HG02970 (cell line): Measurements from ENCODE around the gene CASP5.

Source experiments
- ATAC-seq: cut with Tn5 transposase; IDR thresholded peaks from one replicate; pipeline ENCODE4 v1.9.1; 2021; ENCODE audit warnings: mild to moderate bottlenecking, moderate library complexity, moderate number of reproducible peaks; ENCODE audit not compliant: unreplicated experiment, low FRiP score

Gene CASP5

DNA sequence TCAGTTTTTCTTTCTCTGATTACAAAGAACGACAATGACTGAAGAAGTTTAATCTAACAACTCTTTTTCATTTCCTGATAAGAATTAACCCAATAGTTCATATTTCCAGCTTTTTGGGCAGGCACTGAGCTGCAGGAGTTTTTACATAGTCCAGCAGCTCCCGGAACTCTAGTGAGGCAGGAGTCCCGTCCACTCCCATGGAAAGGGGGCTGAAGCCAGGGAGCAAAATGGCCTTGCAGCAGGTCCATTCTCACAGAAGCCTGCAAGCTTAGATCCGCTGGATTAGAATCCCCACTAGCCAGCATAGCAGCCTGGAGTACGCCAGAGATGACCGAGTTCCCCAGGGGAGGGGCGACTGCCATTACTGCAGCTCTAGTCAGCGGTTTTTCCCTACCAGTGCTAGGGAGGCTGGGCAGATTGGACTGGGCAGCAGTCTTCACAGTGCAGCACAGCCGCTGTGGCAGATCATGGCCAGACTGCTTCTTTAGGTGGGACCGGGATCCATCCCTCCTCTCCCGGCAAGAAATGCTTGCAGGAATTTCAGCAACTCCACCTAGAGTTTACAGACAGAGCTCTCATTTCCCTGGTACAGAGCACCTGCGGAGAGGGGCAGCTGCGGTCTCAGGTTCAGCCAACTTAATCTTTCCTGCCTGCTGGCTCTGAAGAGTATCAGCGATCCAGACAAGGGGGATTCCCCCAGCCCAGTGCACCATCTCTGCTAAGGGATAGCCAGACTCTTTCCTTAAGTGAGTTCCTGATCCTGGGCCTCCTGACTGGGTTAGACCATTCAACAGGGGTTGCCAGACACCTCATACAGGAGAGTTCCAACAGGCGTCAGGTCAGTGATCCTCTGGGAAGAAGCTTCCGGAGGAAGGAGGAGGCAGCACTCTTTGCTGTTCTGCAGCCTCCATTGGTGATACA, 53.9 kb downstream of the CASP5 start:
- no peak for ATAC-seq

DNA sequence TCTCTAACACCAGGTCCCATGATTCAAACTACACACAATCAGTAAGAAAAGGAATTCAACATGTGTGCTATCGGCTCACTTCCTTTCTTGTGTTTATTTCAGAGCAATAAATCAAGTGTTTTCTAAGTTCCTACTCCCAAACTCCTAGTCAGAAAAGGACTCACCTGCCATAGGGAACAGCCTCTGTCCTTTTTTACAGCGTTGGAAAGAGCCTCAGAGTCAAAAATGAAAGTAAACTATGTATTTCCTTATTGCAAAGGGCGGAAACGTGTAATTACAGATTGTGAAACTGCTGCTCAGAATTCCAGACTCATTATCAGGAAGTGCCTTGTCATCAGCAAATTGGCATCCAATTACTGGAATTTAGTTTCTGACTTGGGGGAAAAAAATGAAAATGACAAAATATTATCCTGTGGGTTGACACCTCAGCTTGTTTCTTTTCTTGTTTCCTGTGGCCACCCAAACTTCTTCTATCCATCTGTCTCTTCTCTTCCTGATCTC, 54.6 kb downstream of the CASP5 start, which contains the start of gene CASP4:
Gene CASP4 (minus strand): TSS at position 220 of the 501 bp plus-strand sequence. CDS start 49 bp downstream, at position 171.
- ATAC-seq, result peak; percentile 61

DNA sequence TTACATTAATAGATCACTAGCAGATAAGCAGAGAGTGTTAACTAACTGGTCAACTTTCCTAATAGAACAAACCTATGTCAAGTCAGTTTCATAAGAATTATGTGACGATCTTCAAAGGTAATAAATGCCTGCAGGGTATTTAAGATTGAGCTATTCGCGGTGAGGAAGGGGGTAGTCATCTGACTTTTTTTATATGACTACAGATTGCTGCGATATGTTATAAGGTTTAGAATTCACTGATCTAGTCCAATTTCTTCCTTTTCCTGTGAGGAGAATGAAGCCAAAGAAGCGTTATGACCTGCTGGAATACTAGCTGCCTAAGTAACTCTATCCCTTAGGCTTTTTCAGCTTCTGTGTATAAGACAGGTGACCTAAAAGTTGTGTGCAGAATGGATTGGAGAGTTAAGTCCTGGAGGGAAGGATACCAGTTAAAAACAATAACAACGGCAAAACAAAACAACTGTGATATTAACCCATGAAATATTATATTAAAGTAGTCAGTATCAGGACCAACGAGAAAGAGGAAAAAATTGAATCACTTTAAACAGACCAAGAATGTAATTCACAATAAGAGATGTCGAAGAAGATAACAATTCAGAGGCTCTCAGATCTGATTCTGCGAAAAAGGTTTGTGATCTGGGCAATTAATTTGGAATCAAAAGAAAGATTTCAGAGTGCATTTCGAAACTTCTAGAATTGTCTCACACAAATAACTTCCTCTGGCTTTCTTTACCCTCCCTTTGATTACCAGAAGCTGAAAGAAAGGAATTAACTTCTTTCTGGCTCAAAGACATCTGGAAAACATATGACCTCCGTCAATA, 55.2 kb downstream of the CASP5 start:
- ATAC-seq, result peak; percentile 18

DNA sequence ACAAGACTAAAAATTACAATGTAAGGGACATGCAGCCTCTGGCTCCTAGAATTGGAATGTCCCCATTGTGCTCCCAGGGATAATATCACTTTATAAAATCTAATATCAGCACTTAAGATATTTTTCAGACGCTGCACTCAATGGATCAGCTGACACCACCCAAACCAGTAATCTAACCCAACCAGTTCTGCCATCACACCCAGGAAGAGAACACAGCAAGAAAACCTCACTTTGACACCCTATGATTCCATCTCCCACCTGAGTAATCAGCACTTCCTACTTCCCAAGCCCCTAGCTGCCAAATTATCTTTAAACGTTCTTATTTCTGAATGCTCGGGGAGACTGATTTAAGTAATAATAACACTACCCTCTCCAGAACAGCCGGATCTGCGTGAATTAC, 57.2 kb downstream of the CASP5 start:
- ATAC-seq, result no peak

DNA sequence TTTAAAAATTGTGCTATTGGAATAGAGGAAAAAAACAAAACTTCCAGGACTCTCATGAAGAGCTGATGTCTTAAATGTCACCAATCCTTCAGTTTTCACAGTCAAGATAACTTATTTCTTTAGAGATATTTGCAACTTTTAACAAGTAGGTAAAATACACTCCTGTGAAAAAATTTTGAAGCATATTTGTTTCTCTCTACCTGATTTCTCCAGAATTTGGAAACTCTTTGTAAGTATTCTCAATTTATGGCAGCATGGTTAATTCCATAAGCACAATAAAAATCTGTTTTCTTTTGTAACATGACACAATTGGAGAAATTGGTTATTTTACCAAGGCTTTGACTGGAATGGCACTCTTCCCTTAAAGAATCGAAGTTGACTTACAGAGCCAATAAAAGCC, 58.7 kb downstream of the CASP5 start:
- no peak for ATAC-seq

DNA sequence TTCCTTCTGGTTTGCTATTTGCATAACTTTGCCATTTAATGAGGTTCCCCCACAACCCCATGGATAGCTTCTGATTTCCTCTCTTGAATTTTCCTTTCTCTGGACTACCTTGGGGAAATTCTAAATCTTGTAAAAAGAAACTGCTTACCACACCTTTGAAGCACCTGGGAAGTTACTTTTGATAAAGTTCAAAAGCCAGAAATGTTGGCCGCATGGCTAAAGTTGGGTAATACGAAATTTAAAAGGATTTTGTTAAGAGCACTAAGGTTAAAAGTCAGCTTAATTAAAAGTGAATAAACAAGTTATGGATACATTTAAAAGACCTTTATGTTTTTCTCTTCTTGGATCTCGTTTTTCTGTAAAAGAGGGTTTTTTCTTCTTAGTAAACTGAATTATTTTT, 60.1 kb downstream of the CASP5 start:
- no peak for ATAC-seq

DNA sequence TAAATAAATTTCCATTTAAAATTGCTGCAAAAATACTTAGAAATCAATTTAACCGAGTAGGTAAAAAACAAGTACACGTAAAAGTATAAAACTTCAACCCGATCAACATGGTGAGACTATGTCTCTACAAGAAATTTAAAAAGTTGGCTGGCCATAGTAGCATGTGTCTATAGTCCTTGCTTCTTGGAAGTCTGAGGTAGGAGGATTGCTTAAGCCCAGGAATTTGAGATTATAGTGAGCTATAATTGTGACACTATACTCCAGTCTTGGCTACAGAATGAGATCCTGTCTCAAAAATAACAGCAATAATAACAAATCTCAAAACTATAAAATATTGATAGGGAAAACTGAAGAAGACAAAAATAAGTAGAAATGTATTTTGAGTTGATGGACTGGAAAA, 65.7 kb downstream of the CASP5 start:
- no peak for ATAC-seq

DNA sequence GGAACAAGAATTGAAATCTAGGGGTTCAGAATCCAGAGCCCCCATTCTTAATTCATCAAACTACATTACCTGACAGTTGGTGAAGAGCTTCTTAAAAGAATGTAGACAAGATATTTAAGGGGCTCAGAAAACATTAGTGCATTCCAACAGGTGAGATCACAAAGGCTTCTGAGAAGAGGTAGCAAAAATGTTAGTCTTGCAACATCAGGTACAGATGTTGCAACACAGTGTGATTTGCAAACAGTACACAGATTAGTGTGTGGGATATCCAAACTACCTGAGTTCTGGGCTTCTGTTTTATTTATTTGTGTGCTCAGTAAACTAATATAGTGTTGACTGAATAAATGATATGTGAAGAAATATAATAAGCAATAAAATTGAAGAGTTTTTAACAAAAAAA, 66.4 kb downstream of the CASP5 start:
- no peak for ATAC-seq

DNA sequence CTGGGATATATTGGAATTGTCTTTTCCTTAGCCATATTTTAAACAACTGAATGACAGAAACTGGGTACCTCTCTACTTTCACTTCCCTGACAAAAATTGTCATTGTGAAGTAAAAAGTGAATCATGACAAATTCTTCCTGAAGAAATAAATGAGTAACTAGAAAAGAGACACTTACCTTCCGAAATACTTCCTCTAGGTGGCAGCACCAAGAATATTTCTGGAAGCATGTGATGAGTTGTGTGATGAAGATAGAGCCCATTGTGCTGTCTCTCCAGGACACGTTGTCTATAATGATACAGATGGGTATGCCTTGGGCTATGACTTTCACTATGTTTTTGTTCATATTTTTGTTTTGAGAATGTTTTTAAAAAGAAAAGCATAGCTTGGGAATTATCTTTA, 76.1 kb downstream of the CASP5 start:
- ATAC-seq, result peak; percentile 77
